HepG2 (cell line): ENCODE results near the gene MARK2. TPM values are rescaled to one million over a fixed set of nuclear protein-coding genes. Genes with fewer than 3 reads are reported as not detected.

ENCODE experiments used
- ARID4A ChIP-seq: sonication (generic); formaldehyde crosslinking; IDR thresholded peaks from 2 replicates; pipeline ENCODE4 v1.5.0; 2020; ENCODE audit warnings: mild to moderate bottlenecking, missing genetic modification reagents, borderline replicate concordance
- FOXA3 ChIP-seq: IDR thresholded peaks from 2 replicates; pipeline ENCODE4 v1.6.1; 2016; ENCODE audit warnings: missing genetic modification reagents, missing compliant biosample characterization
- GTF2F1 ChIP-seq: fragments of 150-350 bp; IDR thresholded peaks from 2 replicates; pipeline ENCODE4 v1.6.1; 2014; ENCODE audit warnings: low read length
- HDAC1 ChIP-seq: sonication (generic); formaldehyde crosslinking; IDR thresholded peaks from 2 replicates; pipeline ENCODE4 v1.5.1; 2020; ENCODE audit warnings: mild to moderate bottlenecking, missing genetic modification reagents
- KLF6 ChIP-seq: IDR thresholded peaks from 2 replicates; pipeline ENCODE4 v1.8.0; 2016; ENCODE audit warnings: missing biosample characterization, missing genetic modification reagents
- NFYC ChIP-seq: IDR thresholded peaks from 2 replicates; pipeline ENCODE4 v1.6.1; 2016; ENCODE audit warnings: missing genetic modification reagents, missing compliant biosample characterization
- RXRB ChIP-seq: IDR thresholded peaks from 2 replicates; pipeline ENCODE4 v1.6.1; 2016; ENCODE audit warnings: borderline replicate concordance, missing genetic modification reagents, missing compliant biosample characterization
- STAT6 ChIP-seq: sonication (generic); formaldehyde crosslinking; IDR thresholded peaks from 2 replicates; pipeline ENCODE4 v1.4.0; 2020; ENCODE audit warnings: missing genetic modification reagents, mild to moderate bottlenecking, borderline replicate concordance
- TFDP2 ChIP-seq: sonication (generic); formaldehyde crosslinking; IDR thresholded peaks from 2 replicates; pipeline ENCODE4 v1.4.0; 2020; ENCODE audit warnings: missing genetic modification reagents
- ZNF660 ChIP-seq: sonication (generic); formaldehyde crosslinking; IDR thresholded peaks from 2 replicates; pipeline ENCODE4 v1.5.1; 2020; ENCODE audit warnings: mild to moderate bottlenecking, low read depth, missing genetic modification reagents, borderline replicate concordance
- polyA plus RNA-seq, 8 experiments: library from polyadenylated mRNA; depleted of rRNA in 3 of 8; stranded (reverse) in 7 of 8; unstranded in 1 of 8; fragments of >200 nt; fragmentation: Illumina TruSeq in 4 of 8; extraction: Trizol in 4 of 8; gene quantifications; 2 replicates each; pipeline versions ENCODE4 v1.2.1 to v1.2.3, GENCODE V29; 2011 to 2016; ENCODE audit warnings: low read depth in 4 of 8, missing spikeins in 1 of 8, mixed read lengths in 1 of 8; ENCODE audit not compliant: insufficient read depth in 1 of 8
- total RNA-seq, 5 experiments: library from RNA; depleted of rRNA; stranded (reverse); fragments of >200 nt; fragmentation: Illumina TruSeq; extraction: Trizol; gene quantifications; 2 replicates each; pipeline ENCODE4 v1.2.3, GENCODE V29; 2016; ENCODE audit warnings: low read depth in 1 of 5

The MARK2 gene
- total and polyA plus RNA-seq, 2 of the 13 experiments (the other 11 are each of a cell fraction or from before 2014, with no cell fraction given), result 13.5 to 13.9 TPM

- TF ChIP-seq FOXA3 (CRISPR knock-in tag) (0 out of 2 replicates have a peak, but pooled peaks have one; percentile 26), ZNF660 (CRISPR knock-in tag) (no peak), TFDP2 (CRISPR knock-in tag) (peak; percentile 56), RXRB (CRISPR knock-in tag) (0 out of 2 replicates have a peak, but pooled peaks have one; percentile 40), GTF2F1 (no peak), NFYC (peak; percentile 17; the same call in 1 of the 2 replicates), HDAC1 (CRISPR knock-in tag) (peak; percentile 80), STAT6 (CRISPR knock-in tag) (0 out of 2 replicates have a peak, but pooled peaks have one; percentile 61), KLF6 (0 out of 2 replicates have a peak, but pooled peaks have one; percentile 32), ARID4A (CRISPR knock-in tag) (peak; percentile 90)
These were observed 49.5 kb downstream of the MARK2 start (continued) for GRCh38 chr11:63888170-63889086.
